GM12873 (cell line): ENCODE data around the gene RNU6-1.

Experiments
- TF ChIP-seq, protein P1 (sequence below): IDR thresholded peaks from 2 replicates; pipeline ENCODE4 v1.5.1; 2012; ENCODE audit warnings: low read depth, mild to moderate bottlenecking, moderate library complexity, low read length, control low read depth; ENCODE audit not compliant: insufficient read depth; ENCODE audit errors: missing control alignments

Gene RNU6-1

DNA sequence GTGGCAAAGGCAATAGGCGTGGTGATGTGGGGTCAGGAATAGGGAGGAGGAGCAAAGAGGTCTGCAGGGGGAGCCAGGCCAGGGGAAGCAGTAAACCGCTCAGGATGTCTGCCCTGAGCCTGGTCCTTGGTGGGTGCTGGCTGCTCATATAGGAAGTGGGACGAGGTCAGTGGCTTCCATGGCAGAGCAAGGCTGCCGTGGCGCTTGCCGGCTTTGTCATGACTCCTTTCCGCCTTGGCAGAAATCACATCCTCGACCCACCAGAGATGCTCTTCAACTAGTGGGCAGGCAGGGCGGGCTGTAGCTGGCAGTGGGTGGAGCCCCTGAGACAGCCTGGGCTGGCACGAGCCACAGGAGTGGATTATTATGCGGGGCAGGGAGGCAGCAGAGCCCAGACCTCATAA is 27.6 kb downstream of the RNU6-1 start:
- TF ChIP-seq, protein P1, sequence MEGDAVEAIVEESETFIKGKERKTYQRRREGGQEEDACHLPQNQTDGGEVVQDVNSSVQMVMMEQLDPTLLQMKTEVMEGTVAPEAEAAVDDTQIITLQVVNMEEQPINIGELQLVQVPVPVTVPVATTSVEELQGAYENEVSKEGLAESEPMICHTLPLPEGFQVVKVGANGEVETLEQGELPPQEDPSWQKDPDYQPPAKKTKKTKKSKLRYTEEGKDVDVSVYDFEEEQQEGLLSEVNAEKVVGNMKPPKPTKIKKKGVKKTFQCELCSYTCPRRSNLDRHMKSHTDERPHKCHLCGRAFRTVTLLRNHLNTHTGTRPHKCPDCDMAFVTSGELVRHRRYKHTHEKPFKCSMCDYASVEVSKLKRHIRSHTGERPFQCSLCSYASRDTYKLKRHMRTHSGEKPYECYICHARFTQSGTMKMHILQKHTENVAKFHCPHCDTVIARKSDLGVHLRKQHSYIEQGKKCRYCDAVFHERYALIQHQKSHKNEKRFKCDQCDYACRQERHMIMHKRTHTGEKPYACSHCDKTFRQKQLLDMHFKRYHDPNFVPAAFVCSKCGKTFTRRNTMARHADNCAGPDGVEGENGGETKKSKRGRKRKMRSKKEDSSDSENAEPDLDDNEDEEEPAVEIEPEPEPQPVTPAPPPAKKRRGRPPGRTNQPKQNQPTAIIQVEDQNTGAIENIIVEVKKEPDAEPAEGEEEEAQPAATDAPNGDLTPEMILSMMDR, result no peak

DNA sequence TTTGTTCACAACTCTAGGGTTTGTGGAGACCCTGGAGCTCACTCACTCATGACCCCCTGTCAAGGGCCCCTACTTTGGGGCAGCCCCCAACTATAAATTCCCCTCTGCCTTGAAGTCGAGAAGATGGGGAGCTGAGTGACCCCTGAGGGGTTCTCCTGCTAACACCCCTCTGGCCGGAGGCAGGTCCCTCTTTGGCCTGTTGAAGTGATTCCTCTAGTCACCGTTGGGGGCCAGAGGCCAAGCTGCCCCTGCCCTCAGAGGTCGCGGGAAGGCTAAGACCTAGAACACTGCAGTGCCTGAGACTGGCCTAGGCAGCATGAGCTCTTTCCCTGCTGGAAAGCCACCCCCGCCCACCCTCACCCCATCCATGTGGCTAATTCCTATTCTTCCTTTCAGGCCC is 30.0 kb downstream of the RNU6-1 start:
- TF ChIP-seq, protein P1, result no peak

DNA sequence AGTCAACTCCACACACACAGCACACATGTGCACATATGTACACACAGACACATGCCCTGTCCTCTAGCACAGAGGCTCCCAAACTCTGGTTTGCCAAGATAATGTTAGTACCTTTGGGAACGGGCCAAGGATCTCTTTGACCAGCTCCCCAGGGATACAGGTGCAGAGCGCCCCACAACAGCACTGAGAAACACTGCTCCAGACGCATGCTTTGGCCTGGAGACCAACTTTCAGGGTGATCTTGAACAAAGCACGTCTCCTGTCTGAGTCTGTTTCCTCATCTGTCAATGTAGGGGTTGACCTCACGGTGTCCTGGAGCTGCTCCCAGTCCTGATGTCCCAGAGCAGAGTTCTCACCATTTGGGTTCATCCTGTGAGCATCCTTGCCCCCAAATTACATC is 30.4 kb downstream of the RNU6-1 start:
- TF ChIP-seq, protein P1, result no peak

DNA sequence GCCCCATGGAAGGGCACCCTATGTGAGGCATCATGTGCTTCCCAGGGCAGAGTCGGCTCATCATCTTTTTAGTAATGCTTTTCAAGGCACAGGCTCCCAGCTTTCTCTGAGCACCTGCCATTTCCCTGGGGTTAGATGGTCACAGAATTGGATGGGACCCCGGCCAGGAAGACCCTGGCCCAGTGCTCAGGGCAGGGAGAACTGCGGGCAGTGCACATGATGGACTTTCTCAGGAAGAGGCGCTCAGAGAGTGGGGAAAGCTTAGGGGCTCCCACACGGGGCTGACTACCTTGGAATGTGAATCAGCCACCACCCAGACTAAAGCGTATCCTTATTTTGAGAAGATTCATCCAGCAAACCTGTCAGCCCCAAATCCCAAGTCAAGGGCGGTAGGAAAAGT is 31.0 kb downstream of the RNU6-1 start:
- TF ChIP-seq, protein P1, result no peak

DNA sequence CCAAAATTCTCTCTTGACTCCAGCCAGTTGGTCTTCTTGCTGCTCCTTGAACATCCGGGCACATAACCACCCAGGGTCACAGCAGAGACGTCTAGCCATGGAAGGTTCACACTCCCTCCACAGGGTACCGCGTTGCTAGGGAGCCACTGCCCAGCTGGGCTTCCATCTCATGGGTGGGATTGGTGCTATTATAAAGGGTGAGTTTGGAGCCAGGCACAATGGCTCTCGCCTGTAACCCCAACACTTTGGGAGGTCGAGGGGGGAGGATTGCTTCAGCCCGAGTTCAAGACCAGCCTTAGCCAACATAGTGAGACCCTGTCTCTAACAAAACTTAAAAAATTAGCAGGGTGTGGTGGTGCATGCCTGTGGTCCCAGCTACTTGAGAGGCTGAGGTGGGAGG is 32.0 kb downstream of the RNU6-1 start:
- TF ChIP-seq, protein P1, result no peak

DNA sequence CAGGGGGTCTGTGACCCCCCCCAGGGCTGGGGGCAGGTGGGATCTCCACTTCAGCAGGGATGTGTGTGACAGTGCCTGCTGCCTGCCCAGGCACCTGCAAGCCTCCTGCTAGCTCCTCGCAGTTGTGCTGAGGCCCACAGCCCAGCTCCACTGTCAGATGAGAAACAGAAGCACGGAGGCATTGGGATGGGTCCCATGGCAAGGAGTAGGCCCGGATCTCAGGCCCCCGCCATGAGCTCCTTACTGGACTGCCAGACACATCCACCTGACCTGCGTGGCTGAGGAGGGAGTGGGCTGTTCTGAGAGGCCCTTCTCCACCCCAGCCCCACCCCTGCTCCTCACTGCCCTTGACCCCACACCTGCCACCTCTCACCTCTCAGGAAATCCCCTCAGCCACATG is 32.7 kb downstream of the RNU6-1 start:
- TF ChIP-seq, protein P1, result no peak

DNA sequence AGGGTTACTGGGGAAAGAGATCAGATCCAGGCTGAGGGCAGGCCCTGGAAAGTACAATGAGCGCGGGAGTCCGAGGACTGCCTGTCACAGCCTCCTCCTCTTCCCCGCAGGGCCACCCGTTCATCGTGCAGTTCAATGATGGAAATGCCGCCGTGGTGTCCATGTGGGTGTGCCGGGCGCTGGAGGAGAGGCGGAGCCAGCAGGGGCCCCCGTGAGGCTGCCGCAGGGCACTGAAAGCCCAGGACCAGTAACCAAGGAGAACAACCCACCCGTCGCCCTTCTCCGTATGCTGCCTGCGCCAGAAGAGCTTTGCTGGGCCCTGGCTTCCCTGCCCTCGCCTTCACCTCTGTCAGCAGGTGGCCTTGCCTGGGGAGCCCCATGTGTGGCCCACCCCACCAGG is 33.3 kb downstream of the RNU6-1 start:
- TF ChIP-seq, protein P1, result no peak
